Activated CD8-positive, alpha-beta memory T cell treated with anti-CD3 and anti-CD28 coated beads, Interleukin-2, amount 50 U/mL, for 24 hours (primary cell): ENCODE results near the gene HECW1.

Experiments used
- DNase-seq: peaks from one replicate; pipeline ENCODE4 v3.0.0-alpha.2; 2020; ENCODE audit errors: extremely low read depth

Gene HECW1

GRCh38 chr7:43260980-43261878, 148.8 kb downstream of the HECW1 start:
- DNase-seq, result peak; percentile 29

DNA sequence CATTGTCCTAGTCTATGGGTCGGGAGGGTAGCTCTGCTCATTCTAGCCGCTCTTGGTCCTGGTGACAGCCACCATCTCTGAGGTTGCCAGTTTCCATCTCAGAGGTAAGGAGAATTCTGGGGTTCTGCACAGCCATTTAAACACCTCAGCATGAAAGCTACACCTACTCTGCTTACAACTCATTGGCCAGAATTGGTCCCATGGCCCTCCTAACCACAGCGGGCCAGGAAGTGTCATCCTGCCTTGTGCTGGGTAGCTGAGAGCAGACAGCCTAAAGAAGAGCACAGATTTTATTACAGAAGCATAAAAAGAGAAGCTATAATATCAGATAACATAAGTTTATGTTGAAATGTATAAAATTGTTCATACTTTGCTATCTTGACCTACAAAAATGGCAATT, 152.7 kb downstream of the HECW1 start:
- DNase-seq, result no peak

GRCh38 chr7:43273939-43274719, 161.7 kb downstream of the HECW1 start:
- no peak for DNase-seq

- no peak for DNase-seq
Measured at GRCh38 chr7:43274752-43275151, 162.3 kb downstream of the HECW1 start.

DNA sequence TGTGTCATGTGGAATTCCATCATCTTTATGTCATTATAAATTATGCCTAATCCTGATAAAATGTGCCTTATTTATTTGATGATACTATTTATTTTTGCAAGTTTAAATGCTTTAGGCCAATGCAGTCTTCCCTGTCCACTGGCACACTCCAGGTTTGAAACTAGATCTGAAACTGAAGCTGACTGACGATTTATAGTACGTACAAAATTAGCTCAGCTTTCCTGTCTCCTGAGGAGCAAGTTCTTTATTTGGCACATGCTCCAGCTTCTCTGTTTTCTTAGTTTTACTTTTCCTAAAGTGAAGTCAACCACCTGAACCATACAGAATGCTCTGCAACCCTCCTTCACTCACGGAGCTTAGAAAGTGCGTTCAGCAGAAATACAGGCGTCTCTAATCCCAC, 164.1 kb downstream of the HECW1 start:
- DNase-seq, result no peak

- no peak for DNase-seq
Measured at GRCh38 chr7:43278088-43278644, 165.7 kb downstream of the HECW1 start.

- DNase-seq, result no peak
Measured at GRCh38 chr7:43281268-43281667, 168.8 kb downstream of the HECW1 start.

- DNase-seq, result no peak
Measured at GRCh38 chr7:43283706-43284105, 171.3 kb downstream of the HECW1 start.

- no peak for DNase-seq
Measured at GRCh38 chr7:43289826-43290225, 177.4 kb downstream of the HECW1 start.

GRCh38 chr7:43290978-43291377, 178.5 kb downstream of the HECW1 start:
- DNase-seq, result no peak

DNA sequence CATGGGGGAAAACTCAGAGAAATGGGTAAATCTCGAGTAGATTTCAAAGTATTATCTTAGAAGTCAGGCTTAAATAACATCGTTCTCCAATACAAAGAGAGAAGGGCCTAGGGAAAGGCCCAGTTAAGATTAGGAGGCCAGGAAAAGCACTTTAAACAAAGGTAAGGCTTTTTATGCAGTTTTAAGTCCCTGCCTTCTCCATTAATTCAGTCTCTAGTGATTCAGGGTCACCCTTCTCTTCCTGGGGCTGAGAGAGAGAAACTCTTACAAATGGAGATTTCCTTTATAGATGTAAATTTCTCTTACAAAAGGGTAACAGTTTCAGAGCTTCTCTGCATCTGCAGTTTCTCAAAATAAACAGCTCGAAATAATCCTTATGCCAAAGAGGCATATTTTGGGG, 179.3 kb downstream of the HECW1 start:
- no peak for DNase-seq

- DNase-seq, result no peak
Measured at GRCh38 chr7:43292384-43292783, 179.9 kb downstream of the HECW1 start.

GRCh38 chr7:43294080-43294630, 181.7 kb downstream of the HECW1 start:
- DNase-seq, result no peak

- no peak for DNase-seq
Measured at GRCh38 chr7:43295429-43295828, 183.0 kb downstream of the HECW1 start.

GRCh38 chr7:43296306-43296705, 183.9 kb downstream of the HECW1 start:
- no peak for DNase-seq

GRCh38 chr7:43298617-43299016, 186.2 kb downstream of the HECW1 start:
- no peak for DNase-seq

GRCh38 chr7:43300121-43300520, 187.7 kb downstream of the HECW1 start:
- no peak for DNase-seq

DNA sequence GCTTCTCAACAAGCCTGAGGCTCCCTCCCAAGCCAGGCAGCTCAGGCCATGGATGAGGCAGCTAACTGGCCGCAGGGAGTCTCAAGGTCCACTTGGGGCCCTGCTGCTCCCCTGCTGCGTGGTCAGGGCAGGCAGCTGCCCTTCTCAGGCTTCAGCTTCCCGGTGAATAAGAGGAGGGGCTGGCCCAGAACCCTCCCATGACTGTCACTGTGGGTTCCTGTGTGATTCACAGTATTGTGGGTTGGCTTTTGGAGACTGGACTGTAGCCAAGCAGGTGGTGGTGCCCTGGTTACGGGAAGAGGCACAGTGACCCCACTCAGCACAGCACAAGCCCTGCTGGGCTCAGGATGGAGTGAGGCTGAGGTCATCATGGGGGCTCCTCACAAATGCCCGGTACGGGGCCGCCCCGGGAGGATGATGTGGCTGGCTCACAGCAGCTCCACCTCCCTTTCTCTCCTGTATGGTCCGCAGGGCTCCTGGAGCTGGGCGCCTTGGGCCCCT, 189.8 kb downstream of the HECW1 start:
- DNase-seq, result no peak

DNA sequence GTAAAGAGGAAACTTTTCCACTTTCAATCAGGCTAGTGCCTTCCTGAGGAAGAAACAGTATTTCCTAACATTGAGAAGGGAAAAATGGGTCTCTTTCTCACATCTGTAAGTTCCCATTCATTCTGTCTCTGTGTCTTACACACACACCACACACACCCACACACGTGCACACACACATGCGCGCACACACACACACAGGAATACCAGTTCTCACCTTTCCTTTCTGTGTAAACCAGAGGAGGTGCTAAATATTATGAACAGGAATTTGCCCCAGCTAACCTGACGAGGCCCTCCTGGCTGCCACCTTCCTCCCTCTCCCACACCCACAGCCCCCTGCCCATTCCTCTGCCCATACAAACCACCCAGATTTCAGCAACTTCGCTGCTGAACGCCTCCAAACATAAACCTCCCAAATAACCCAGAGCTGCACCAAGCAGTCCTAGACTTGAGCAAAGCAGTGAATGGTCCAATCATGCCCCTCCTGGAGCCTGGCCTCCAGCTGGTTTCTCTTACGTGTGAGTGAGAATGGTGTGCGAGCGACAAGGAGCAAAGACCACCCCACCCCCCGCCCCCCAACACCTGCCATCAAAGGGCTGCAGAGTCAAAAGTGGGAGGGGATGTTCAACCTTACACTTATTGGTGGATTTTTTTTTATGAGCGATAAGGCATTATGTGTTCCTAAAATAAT, 190.5 kb downstream of the HECW1 start:
- DNase-seq, result no peak

- peak; percentile 35 for DNase-seq
Measured at GRCh38 chr7:43303740-43304241, 191.3 kb downstream of the HECW1 start.

DNA sequence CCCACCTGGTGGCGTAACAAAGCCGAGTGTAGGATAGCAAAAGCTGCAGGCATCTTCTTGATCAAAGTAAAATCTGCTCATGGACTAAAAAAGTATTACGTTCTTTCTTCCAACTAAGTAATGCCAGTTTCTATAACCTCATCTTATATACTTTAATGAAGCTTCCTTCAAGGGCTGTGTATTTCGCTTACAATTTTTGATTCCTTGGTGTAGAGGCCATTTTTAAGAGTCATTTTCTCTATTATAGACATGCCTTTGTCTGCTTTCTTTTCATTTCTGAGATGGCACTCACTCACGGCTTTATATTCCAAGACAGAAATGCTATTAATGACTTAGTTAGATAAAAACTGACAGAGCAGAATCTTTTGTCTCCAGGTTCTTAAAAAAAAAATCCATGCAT, 194.0 kb downstream of the HECW1 start:
- DNase-seq, result no peak
